OCI-LY1 (cell line): ENCODE results near the gene MMP10.

ENCODE experiments used
- EZH2 ChIP-seq: fragments of 200-600 bp; sonication (generic), shearing (Covaris generic); IDR thresholded peaks from 2 replicates; pipeline ENCODE4 v1.8.0; 2017; ENCODE audit warnings: borderline replicate concordance, mixed run types, mild to moderate bottlenecking, antibody characterized with exemption, low read length, moderate library complexity, mixed read lengths
- TF ChIP-seq, protein P1 (sequence below): fragments of 200-600 bp; sonication (generic), shearing (Covaris generic); IDR thresholded peaks from 2 replicates; pipeline ENCODE4 v1.5.1; 2017; ENCODE audit warnings: mild to moderate bottlenecking, antibody characterized with exemption, low read length, moderate library complexity, mixed read lengths

DNA sequence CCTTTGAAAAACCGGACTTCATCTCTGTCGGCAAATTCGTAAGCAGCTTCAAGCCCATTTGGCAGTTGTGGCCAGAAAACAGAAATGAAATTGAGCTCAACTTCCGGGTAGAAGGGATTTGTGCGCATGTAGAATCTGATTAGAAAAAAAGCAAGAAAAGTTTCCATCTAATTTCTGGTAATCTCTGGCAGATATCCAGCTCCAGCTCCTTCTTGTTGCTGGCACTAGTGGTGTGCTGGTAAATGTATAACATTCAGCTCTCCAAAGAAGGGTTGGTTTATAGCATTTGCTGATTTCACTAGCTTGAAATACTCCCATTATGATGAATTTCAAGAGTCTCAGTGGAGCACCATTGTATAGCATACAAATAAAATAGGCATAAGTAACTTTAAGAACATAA lies 12.2 kb upstream of the MMP10 start:
- TF ChIP-seq, protein P1, sequence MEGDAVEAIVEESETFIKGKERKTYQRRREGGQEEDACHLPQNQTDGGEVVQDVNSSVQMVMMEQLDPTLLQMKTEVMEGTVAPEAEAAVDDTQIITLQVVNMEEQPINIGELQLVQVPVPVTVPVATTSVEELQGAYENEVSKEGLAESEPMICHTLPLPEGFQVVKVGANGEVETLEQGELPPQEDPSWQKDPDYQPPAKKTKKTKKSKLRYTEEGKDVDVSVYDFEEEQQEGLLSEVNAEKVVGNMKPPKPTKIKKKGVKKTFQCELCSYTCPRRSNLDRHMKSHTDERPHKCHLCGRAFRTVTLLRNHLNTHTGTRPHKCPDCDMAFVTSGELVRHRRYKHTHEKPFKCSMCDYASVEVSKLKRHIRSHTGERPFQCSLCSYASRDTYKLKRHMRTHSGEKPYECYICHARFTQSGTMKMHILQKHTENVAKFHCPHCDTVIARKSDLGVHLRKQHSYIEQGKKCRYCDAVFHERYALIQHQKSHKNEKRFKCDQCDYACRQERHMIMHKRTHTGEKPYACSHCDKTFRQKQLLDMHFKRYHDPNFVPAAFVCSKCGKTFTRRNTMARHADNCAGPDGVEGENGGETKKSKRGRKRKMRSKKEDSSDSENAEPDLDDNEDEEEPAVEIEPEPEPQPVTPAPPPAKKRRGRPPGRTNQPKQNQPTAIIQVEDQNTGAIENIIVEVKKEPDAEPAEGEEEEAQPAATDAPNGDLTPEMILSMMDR: no peak
- TF ChIP-seq EZH2: no peak
